Hepatocyte (in vitro differentiated cells): Measurements from ENCODE around the gene CCDC112.

Experiments used
- CTCF ChIP-seq: fragments of 200-600 bp; sonication (generic); IDR thresholded peaks from 2 replicates; pipeline ENCODE4 v1.5.1; 2016; ENCODE audit warnings: antibody characterized with exemption, mild to moderate bottlenecking; ENCODE audit not compliant: poor library complexity
- EZH2 ChIP-seq: fragments of 200-600 bp; sonication (generic); IDR thresholded peaks from 2 replicates; pipeline ENCODE4 v1.6.1; 2016; ENCODE audit warnings: antibody characterized with exemption, mild to moderate bottlenecking, borderline replicate concordance

GRCh38 chr5:115321309-115321708 lies 24.9 kb upstream of the CCDC112 start:
- TF ChIP-seq CTCF (no peak), EZH2 (no peak)
